ENCODE results near the gene NCAM2.

DNA sequence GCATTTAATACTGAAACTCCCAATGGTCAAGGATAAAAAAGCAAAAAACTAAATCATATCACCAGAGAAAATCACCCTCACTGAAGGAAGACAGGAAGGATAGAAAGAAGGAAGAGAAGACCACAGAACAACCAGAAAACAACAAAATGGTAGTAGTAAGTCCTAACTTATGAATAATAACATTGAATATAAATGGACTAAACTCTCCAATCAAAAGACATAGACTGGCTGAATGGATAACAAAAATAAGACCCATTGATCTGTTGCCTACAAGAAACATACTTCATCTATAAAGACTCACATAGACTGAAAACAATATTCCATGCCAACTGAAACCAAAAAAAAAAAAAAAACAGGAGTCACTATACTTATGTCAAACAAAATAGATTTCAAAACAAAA lies 347.7 kb downstream of the NCAM2 start:
- no peak for TF ChIP-seq POLR2AphosphoS5 (IDR thresholded peaks at IDR 0.05; ENCODE audit: low read depth)
- TF ChIP-seq, protein P1, sequence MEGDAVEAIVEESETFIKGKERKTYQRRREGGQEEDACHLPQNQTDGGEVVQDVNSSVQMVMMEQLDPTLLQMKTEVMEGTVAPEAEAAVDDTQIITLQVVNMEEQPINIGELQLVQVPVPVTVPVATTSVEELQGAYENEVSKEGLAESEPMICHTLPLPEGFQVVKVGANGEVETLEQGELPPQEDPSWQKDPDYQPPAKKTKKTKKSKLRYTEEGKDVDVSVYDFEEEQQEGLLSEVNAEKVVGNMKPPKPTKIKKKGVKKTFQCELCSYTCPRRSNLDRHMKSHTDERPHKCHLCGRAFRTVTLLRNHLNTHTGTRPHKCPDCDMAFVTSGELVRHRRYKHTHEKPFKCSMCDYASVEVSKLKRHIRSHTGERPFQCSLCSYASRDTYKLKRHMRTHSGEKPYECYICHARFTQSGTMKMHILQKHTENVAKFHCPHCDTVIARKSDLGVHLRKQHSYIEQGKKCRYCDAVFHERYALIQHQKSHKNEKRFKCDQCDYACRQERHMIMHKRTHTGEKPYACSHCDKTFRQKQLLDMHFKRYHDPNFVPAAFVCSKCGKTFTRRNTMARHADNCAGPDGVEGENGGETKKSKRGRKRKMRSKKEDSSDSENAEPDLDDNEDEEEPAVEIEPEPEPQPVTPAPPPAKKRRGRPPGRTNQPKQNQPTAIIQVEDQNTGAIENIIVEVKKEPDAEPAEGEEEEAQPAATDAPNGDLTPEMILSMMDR (IDR thresholded peaks at IDR 0.05; ENCODE audit: insufficient read depth, low read length), result no peak

Data from HL-60 (cell line).